Stimulated activated CD4-positive, alpha-beta T cell treated with anti-CD3 and anti-CD28 coated beads, Interleukin-15, amount 100 ng/mL, for 1 hour (primary cell): ENCODE data around the gene THRB.

Experiments used
- DNase-seq, 2 donors: peaks; one replicate each; pipeline ENCODE4 v3.0.0-alpha.2; 2020; ENCODE audit warnings: low read depth in 1 of 2, low spot score in 1 of 2

THRB gene

DNA sequence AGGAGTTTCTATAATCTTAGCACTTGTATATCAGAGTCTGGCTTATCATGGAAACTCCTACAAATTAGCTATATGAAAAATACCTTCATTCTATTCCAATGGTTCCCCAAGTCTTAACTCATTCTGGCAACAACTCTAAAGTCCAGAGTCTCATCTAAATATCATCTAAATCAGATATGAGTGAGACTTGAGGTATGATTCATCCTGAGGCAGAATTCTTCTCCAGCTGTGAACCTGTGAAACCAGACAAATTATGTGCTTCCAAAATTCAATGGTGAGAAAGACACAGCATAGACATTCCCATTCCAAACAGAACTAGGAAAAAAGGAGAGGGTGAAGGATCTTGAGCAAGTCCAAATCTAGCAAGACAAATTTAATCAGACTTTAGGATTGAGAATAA lies 138.8 kb downstream of the THRB start:
- no peak for DNase-seq

DNA sequence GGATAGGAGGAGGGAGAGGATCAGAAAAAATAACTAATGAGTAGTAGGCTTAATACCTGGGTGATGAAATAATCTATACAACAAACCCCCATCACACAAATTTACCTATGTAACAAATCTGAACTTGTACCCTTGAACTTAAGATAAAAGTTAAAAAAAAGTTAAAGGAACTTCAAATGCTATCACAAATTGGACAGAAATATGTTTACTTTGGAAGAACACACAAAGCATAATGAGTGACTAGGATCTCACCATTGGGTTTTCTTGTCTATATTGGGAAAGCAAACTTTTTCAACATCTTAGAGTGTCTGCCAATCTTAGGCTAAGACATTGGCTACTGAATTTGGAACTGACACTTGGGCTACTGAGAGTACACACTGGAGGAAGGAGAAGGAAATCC lies 140.4 kb downstream of the THRB start:
- DNase-seq, result no peak

DNA sequence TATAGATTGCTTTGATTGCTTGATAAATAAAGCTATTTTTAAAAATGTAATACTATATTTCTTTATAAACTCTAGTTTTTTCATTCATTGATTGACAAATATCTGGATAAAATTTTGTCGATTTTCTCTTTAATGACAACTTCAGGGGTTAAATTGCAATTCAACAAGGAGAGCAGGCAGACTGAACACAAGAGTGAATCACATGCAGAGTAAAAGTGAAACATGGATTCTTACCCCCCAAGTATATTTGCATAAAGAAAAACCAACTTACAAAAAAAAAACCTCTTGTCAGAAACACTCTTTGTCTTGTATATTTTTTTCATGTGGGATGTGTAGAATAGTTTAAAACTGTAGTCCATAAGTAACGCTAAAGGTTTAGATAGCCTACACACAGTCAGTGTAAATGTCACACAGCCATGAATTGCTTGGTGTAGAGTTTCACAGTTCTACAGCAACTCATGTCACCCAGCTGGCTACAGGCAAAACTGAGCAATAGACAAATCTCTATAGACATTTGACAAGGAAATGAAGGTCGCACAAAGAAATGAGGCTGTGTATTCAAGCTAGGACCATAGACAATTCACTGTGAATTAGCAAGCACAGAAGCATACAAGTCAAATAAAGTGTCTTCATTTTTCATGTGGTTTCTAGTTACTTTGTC lies 141.6 kb downstream of the THRB start:
- no peak for DNase-seq

DNA sequence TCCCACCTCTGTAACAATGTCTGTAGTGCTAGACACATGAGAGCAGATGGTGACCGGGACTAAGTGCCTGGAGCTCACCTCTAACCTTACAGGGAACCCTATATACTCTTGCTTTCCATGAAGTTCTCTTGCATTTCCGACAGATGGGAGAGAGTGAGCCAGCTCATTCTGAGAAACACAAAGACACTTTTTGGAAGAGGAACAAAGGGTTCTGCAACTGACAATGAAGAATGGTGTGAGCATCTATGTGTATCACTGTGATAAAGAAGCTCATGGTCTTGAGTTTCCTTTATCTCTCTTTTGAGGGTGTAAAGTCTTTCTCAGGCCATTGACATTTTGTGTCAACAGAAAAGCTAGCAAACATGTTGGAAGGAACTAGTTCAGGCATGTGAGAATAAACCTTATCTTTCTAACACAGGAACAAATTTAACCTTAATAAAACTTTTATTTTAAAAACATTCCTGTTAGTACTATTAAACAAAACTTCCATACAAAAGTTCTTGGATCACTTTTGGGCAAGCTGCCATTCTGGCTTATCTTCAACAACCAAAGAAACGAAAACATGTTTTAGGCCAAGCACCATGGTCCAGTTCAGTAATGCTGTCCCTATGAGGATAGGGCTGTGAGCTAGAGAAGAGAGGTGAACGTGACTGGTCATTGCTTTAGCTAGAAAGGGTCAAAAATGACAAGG lies 142.7 kb downstream of the THRB start:
- DNase-seq, result no peak

GRCh38 chr3:24349367-24350019 lies 145.2 kb downstream of the THRB start:
- DNase-seq, result no peak

DNA sequence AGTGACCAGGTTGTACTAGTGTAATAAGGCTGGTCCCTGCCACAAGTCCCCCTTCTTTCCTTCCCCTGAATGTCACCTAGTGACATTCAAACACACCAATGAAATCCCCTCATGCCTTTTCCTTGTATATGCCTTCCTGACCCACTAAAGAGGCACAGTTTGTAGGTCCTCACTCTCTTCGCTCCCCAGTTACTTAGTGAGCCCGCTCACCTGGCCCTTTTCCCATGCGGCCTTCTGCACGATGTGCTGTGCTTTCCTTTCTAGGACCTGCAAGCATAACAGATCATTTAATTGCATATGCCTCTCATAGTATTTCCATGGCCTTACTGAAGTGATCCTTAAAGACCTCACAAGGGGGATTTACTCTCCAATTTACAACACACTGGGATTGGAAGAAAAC lies 146.3 kb downstream of the THRB start:
- DNase-seq, result no peak

DNA sequence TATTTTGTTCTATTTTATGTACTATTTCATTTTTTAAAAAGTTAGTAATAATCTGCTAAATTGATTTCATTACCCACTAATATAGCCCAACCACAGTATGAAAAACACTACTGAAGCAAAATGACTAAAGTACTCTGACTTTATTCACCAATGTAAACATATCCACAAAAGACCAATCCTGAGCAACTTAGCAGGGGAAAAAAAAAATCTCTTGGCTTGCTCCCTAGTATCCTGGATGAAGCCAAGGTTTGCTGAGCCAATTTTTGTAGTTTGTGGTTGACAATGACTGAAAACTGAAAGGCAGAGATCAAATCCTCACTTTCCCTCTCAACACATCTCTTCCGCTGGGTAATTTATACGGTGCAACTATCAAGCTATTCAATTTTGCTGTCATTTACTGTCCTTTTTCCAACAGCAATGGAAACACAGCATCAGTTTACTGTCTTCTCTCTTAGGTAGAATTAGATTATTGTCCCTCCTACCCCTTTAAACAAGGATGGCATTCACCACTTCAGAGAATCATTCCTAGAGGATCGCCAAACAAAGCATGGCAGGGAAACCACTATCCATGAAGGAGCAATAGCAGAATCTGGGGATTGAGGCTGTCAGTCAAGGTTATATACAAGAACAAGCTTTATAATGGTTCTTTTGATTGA lies 149.7 kb downstream of the THRB start:
- no peak for DNase-seq

DNA sequence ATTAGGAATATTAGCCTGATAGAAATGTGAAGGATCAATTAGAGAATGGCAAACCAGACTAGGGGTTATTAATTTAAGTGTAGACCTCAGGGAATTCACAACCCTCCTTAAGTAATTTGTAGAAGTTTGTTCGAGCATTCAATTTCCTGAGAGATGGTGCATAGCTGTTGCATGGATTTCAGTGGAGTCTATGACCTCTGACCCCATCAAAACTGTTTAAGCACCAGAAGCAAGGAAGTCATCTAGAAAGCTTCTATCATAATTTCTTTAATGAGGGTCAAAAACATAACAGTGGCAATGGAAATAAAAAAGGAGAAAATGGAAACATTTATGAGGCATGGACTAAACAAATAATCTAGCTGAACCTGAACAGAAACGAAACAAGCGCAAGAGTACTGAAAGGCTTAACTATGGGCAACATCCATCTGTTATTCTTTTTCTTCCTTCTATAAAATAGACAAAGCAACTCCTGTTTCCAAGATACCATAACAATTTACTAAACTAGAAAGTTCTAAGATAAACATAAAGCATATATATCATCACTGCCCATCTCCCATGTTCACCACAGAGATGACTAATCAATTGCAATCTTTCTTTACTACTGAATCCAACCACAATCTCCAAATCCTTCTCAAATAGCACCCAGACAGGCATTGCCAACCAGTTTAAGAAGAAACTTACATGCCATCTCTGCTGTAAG lies 151.4 kb downstream of the THRB start:
- no peak for DNase-seq

GRCh38 chr3:24342275-24342674 lies 152.4 kb downstream of the THRB start:
- no peak for DNase-seq

DNA sequence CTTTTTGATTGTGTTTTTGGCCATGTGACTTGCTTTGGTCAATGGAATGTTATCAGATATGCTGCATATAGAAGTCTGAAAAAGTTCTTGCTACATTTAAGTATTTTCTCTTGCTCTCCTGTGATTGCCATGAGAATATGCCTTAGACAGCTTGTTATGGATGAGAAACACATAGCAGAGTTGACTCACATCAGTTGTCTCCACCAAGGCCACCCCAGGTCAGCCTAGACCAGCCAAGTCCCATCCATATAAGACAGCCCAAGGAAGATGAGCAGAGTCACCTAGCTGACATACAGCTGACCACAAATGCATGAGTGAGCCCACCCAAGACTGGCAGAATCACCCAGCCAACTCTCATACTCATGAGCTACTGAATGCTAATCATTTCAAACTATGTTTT lies 153.0 kb downstream of the THRB start:
- no peak for DNase-seq

- DNase-seq, result no peak
These were observed 153.7 kb downstream of the THRB start for GRCh38 chr3:24340966-24341365.

GRCh38 chr3:24340161-24340560 lies 154.5 kb downstream of the THRB start:
- no peak for DNase-seq

DNA sequence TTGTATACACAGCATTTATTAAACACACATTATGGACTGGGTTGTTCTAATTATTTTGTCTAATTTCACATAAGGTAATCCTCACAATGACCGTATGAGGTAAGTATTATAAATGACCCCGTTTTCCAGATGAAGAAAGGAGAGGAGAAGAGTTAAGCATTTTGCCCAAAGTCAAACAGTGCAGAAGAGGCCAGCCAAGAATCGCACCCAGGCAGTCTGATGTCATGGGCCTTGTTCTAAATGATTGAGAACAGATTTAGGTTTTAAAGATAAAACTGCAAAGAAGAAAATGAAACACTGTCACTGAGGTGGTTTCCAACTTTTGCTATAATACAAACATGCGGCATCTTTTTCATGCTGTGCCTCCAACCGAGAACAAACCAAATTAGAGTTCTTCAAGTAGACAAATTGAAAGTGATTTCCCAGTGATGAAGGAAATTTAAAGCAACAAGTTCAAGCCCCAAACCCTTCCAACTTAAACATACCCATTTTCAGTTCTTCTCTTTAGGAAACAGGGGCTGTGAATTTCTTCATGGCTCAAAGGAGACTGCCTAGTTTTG lies 155.3 kb downstream of the THRB start:
- DNase-seq, result no peak

DNA sequence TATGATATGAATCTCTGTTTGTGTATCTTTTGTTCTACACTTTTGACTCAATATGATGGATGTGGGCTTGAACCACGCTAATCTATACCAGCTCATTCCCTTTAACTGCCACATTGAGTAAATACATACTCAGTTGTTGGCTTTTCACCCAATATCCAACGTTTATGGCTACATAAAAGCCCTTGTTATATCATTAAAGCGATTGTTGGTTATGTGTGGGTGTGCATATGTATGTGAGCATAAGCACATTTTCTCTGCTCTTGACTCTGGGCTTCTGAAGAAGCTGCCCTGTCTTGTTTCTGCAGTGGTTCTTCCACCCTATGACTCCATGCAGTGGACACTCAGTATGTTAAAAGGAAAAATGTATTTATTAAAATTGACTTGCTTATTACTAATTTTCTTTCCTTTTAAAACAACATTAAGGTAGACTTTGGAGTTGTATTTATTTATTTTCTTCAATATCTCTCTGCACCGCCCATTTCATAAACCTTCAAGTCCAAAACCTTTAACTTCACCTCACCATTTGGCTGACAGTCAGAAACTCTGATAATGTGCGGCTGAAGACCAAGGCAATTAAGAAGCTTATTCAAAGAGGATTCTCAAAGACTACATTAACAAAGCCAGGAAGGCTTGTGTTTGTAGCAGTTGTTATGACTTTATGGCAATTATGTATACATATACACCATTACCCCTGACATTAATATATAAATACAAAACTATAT lies 156.1 kb downstream of the THRB start:
- no peak for DNase-seq

GRCh38 chr3:24336101-24336500 lies 158.5 kb downstream of the THRB start:
- DNase-seq, result no peak

- DNase-seq, result no peak
These were observed 162.6 kb downstream of the THRB start for GRCh38 chr3:24332092-24332491.

GRCh38 chr3:24323272-24323671 lies 171.4 kb downstream of the THRB start:
- DNase-seq, result no peak

- no peak for DNase-seq
These were observed 174.0 kb downstream of the THRB start for GRCh38 chr3:24320601-24321000.

DNA sequence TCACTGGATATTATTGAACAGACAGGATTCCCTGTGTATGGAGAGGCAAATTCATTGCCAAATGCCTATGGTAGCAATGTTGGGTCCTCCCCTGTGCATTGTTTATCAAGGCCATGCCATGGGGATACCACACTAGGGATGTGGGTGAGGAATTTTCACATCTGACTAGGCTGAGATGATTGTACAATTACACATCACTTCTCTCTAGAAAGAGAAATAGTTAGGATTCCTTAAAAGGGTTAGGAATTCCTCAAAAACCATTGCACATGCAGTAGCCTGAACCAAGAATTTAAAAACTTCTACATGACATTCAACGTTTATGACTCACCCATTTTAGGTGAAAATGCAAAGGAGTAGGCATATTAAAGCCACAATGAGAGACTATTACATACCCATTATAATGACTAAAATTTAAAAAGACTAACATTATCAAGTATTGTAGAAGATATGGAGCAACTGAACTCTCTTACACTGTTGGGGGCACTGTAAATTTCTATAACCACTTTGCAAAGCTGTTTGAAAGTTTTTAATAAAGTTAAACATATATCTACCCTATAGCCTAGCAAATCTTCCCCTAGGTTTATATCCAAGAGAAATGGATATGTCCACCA lies 175.9 kb downstream of the THRB start:
- no peak for DNase-seq

- no peak for DNase-seq
These were observed 177.7 kb downstream of the THRB start for GRCh38 chr3:24316887-24317383.
